Measurements from ENCODE around the gene URB2. TPM values are rescaled to one million over a fixed set of nuclear protein-coding genes. Genes with fewer than 3 reads are reported as not detected.

Gene URB2
- polyA plus RNA-seq, 1 of the 3 experiments (the other 2 are of a cell fraction), result 8.2 TPM

DNA sequence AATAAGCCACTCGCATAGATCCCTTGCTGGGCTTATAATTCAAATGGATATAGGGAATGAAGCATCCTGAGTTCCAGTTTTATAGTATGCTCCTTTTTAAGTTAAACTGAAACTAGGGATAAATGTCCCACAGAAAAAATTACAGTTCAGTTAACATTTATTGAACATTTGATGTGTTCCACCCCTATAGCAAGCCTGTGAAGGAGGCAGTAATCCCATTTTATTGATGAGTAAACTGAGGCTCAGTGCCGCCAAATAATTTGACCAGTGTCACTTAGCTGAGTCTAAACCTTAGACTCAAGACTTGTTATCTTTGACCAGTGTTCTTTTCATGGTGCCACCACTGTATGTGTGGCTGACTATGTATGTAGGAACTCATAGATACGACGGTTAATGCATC is 22.4 kb downstream of the URB2 start:
- POLR2A ChIA-PET, result no interaction called here
- 97% methylated on average over 4 of the region's 4 CpGs for WGBS (ENCODE audit: low lambda C conversion rate)

More for the DNA sequence above, 22.4 kb downstream of the URB2 start:
- Histone ChIP-seq H2AFZ (ENCODE audit: low read depth) (no peak overlapping the region), H3K27ac (ENCODE audit: low read depth in 2 of 2, low read length in 1 of 2) (no peak overlapping the region), H3K27me3 (ENCODE audit: insufficient read depth) (no peaks in the 10 kb centered on the region), H4K20me1 (ENCODE audit: insufficient read depth) (no peaks in the 10 kb centered on the region), H3K4me3 (ENCODE audit: low read depth in 2 of 2, low read length in 1 of 2) (no peak overlapping the region), H3K79me2 (ENCODE audit: insufficient read depth) (peaks cover 5% of the 10 kb centered on the region; the same call in 1 of the 2 replicates), H3K9me3 (no peaks in the 10 kb centered on the region), H3K4me1 (ENCODE audit: control insufficient read depth in 1 of 2, insufficient read depth in 2 of 2, low read depth in 1 of 2, low read length in 1 of 2) (no peaks in the 10 kb centered on the region; a peak in 1 of 4 replicates), H3K4me2 (no peak overlapping the region), H3K36me3 (replicated peaks in 1 of 2; ENCODE audit: control insufficient read depth in 1 of 2, insufficient read depth in 2 of 2, low read length in 1 of 2) (peaks cover 44 to 91% of the 10 kb centered on the region in 2 experiments), H3F3A (replicated peaks; ENCODE audit: insufficient read depth) (no peaks in the 10 kb centered on the region), H3K9me2 (no peaks in the 10 kb centered on the region), H3K9ac (no peak overlapping the region)
- TF ChIP-seq USF2 (IDR thresholded peaks at IDR 0.05; ENCODE audit: borderline replicate concordance, low read depth, low read length) (no peak), NRF1 (IDR thresholded peaks at IDR 0.05; ENCODE audit: low read depth, low read length) (no peak), RXRA (IDR thresholded peaks at IDR 0.05; ENCODE audit: borderline replicate concordance, low read depth) (no peak), JUND (IDR thresholded peaks at IDR 0.05) (no peak), MEF2A (IDR thresholded peaks at IDR 0.05; ENCODE audit: borderline replicate concordance, low read depth) (no peak), IRF3 (IDR thresholded peaks at IDR 0.05; ENCODE audit: low read depth, low read length) (no peak), GATA2 (CRISPR knock-in tag; IDR thresholded peaks at IDR 0.05) (no peak), RFX5 (IDR thresholded peaks at IDR 0.05; ENCODE audit: low read length) (no peak), REST (IDR thresholded peaks at IDR 0.05; ENCODE audit: low read depth, low read length) (no peak), TCF12 (IDR thresholded peaks at IDR 0.05) (no peak), EZH2phosphoT487 (IDR thresholded peaks at IDR 0.05; ENCODE audit: borderline replicate concordance, low read depth) (no peak), SMC3 (IDR thresholded peaks at IDR 0.05; ENCODE audit: low read depth, low read length) (no peak), NFIC (IDR thresholded peaks at IDR 0.05; ENCODE audit: borderline replicate concordance) (no peak)
- TF ChIP-seq, protein P1, sequence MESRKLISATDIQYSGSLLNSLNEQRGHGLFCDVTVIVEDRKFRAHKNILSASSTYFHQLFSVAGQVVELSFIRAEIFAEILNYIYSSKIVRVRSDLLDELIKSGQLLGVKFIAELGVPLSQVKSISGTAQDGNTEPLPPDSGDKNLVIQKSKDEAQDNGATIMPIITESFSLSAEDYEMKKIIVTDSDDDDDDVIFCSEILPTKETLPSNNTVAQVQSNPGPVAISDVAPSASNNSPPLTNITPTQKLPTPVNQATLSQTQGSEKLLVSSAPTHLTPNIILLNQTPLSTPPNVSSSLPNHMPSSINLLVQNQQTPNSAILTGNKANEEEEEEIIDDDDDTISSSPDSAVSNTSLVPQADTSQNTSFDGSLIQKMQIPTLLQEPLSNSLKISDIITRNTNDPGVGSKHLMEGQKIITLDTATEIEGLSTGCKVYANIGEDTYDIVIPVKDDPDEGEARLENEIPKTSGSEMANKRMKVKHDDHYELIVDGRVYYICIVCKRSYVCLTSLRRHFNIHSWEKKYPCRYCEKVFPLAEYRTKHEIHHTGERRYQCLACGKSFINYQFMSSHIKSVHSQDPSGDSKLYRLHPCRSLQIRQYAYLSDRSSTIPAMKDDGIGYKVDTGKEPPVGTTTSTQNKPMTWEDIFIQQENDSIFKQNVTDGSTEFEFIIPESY (IDR thresholded peaks at IDR 0.05; ENCODE audit: borderline replicate concordance, low read depth), result no peak
- TF ChIP-seq, protein P2, sequence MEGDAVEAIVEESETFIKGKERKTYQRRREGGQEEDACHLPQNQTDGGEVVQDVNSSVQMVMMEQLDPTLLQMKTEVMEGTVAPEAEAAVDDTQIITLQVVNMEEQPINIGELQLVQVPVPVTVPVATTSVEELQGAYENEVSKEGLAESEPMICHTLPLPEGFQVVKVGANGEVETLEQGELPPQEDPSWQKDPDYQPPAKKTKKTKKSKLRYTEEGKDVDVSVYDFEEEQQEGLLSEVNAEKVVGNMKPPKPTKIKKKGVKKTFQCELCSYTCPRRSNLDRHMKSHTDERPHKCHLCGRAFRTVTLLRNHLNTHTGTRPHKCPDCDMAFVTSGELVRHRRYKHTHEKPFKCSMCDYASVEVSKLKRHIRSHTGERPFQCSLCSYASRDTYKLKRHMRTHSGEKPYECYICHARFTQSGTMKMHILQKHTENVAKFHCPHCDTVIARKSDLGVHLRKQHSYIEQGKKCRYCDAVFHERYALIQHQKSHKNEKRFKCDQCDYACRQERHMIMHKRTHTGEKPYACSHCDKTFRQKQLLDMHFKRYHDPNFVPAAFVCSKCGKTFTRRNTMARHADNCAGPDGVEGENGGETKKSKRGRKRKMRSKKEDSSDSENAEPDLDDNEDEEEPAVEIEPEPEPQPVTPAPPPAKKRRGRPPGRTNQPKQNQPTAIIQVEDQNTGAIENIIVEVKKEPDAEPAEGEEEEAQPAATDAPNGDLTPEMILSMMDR (IDR thresholded peaks at IDR 0.05), result no peak
- CTCF ChIA-PET, result interaction anchor here (3.4 kb wide), 1 partner anchor 12 kb away, joined by 21 read pairs; no protein-coding TSS in a partner anchor
- DNase-seq, result no peak

Measured in SK-N-SH (cell line).